Neuronal stem cell (in vitro differentiated cells): ENCODE data around the gene RFPL1. TPM values are rescaled to one million over a fixed set of nuclear protein-coding genes. Genes with fewer than 3 reads are reported as not detected.
"Not testable (repeated sequence)": the region's sequence is repeated elsewhere in the genome, so short reads cannot be mapped to it uniquely, and the experiment has no call there.

Source experiments
- DNase-seq: peaks from one replicate; pipeline ENCODE4 v3.0.0-alpha.2; 2013; ENCODE audit warnings: low spot score
- H2AFZ ChIP-seq: one replicate; pipeline ENCODE4 v1.6.1; 2013; ENCODE audit warnings: mild to moderate bottlenecking, low read length, inconsistent platforms
- H2AK5ac ChIP-seq: 2 replicates; pipeline ENCODE4 v1.6.1; 2013; ENCODE audit warnings: low read depth, mild to moderate bottlenecking, inconsistent platforms, low read length, moderate library complexity, mixed read lengths
- H2BK120ac ChIP-seq: 2 replicates; pipeline ENCODE4 v1.6.1; 2013; ENCODE audit warnings: low read depth, mild to moderate bottlenecking, inconsistent platforms, low read length, moderate library complexity, mixed read lengths
- H2BK12ac ChIP-seq: one replicate; pipeline ENCODE4 v1.6.1; 2013; ENCODE audit warnings: low read length, inconsistent platforms
- H2BK15ac ChIP-seq: 2 replicates; pipeline ENCODE4 v1.6.1; 2013; ENCODE audit warnings: mild to moderate bottlenecking, low read length, inconsistent platforms, mixed read lengths
- H2BK5ac ChIP-seq: one replicate; pipeline ENCODE4 v1.6.1; 2013; ENCODE audit warnings: inconsistent platforms, mild to moderate bottlenecking, low read length, moderate library complexity
- H3K14ac ChIP-seq: one replicate; pipeline ENCODE4 v1.6.1; 2013; ENCODE audit warnings: low read length, inconsistent platforms
- H3K18ac ChIP-seq: 2 replicates; pipeline ENCODE4 v1.6.1; 2013; ENCODE audit warnings: low read length, inconsistent platforms
- H3K23ac ChIP-seq: 2 replicates; pipeline ENCODE4 v1.6.1; 2013; ENCODE audit warnings: low read depth, mild to moderate bottlenecking, mixed read lengths, low read length, inconsistent platforms; ENCODE audit not compliant: poor library complexity
- H3K27ac ChIP-seq: replicated peaks from 3 replicates; pipeline ENCODE4 v1.5.1; 2013; ENCODE audit warnings: low read length, inconsistent platforms
- H3K27me3 ChIP-seq, 3 experiments: 2 replicates each; pipeline ENCODE4 v1.6.1; 2013; ENCODE audit warnings: low read length in 3 of 3, mild to moderate bottlenecking in 2 of 3, inconsistent platforms in 1 of 3, low read depth in 1 of 3, mixed read lengths in 1 of 3, moderate library complexity in 1 of 3; ENCODE audit not compliant: control insufficient read depth in 3 of 3, insufficient read depth in 3 of 3
- H3K36me3 ChIP-seq, 2 donors: replicated peaks in 1 of 2; 2 replicates each; pipeline ENCODE4 v1.6.1; 2013; ENCODE audit warnings: low read length in 2 of 2; ENCODE audit not compliant: control insufficient read depth in 2 of 2, insufficient read depth in 2 of 2
- H3K4ac ChIP-seq: 2 replicates; pipeline ENCODE4 v1.6.1; 2013; ENCODE audit warnings: inconsistent platforms, mild to moderate bottlenecking, low read length, moderate library complexity
- H3K4me1 ChIP-seq, 2 donors: 1 replicate in 1 of 2; 2 replicates in 1 of 2; pipeline ENCODE4 v1.6.1; 2013; ENCODE audit warnings: low read length in 2 of 2, low read depth in 1 of 2; ENCODE audit not compliant: control insufficient read depth in 2 of 2, insufficient read depth in 1 of 2
- H3K4me2 ChIP-seq: one replicate; pipeline ENCODE4 v1.6.1; 2013; ENCODE audit warnings: mild to moderate bottlenecking, low read length, inconsistent platforms; ENCODE audit not compliant: insufficient read depth, poor library complexity, severe bottlenecking
- H3K4me3 ChIP-seq, 2 donors: 2 replicates each; pipeline ENCODE4 v1.5.1; 2013; ENCODE audit warnings: low read length in 2 of 2, mild to moderate bottlenecking in 2 of 2, inconsistent platforms in 1 of 2, moderate library complexity in 1 of 2
- H3K79me1 ChIP-seq: one replicate; pipeline ENCODE4 v1.6.1; 2013; ENCODE audit warnings: low read depth, mild to moderate bottlenecking, inconsistent platforms, low read length, moderate library complexity
- H3K9ac ChIP-seq: one replicate; pipeline ENCODE4 v1.6.1; 2013; ENCODE audit warnings: mild to moderate bottlenecking, low read depth, low read length, inconsistent platforms; ENCODE audit not compliant: poor library complexity
- H3K9me3 ChIP-seq, 2 donors: replicated peaks in 1 of 2; 2 replicates each; pipeline versions ENCODE3 to v1.6.1; 2013; ENCODE audit warnings: low read length in 2 of 2, mild to moderate bottlenecking in 2 of 2, inconsistent platforms in 1 of 2, low read depth in 1 of 2, mixed read lengths in 1 of 2, moderate library complexity in 1 of 2; ENCODE audit not compliant: control insufficient read depth in 2 of 2, insufficient read depth in 1 of 2
- H4K8ac ChIP-seq: one replicate; pipeline ENCODE4 v1.6.1; 2013; ENCODE audit warnings: low read depth, mild to moderate bottlenecking, inconsistent platforms, low read length, moderate library complexity
- H4K91ac ChIP-seq: one replicate; pipeline ENCODE4 v1.6.1; 2013; ENCODE audit warnings: low read length, low read depth, mild to moderate bottlenecking, inconsistent platforms; ENCODE audit not compliant: poor library complexity
- WGBS, 2 donors: extraction: QIAGEN DNeasy Blood & Tissue Kit; methylation state at CpG; one replicate each; pipeline ENCODE4 v1.1.7; 2013; ENCODE audit warnings: missing lambda C conversion rate in 2 of 2, mixed read lengths in 1 of 2; ENCODE audit not compliant: insufficient read length in 2 of 2, insufficient replicate concordance in 1 of 2; ENCODE audit errors: extremely low coverage in 2 of 2; 5-methylcytosine and 5-hydroxymethylcytosine counted together
- polyA plus RNA-seq, 2 experiments: library from polyadenylated mRNA; stranded (reverse); fragments of 200-250 nt; gene quantifications; one replicate each; pipeline ENCODE4 v1.2.3, GENCODE V29; 2013

Gene RFPL1
- polyA plus RNA-seq (2013, experiment 1 of 2): not detected
- polyA plus RNA-seq (2013, experiment 2 of 2): not detected

GRCh38 chr22:29438283-29438682 is at the start of gene RFPL1:
Gene RFPL1 (plus strand): TSS chr22:29438583.
- H4K91ac ChIP-seq, H3K36me3 ChIP-seq, H2AFZ ChIP-seq, H3K18ac ChIP-seq, H2BK12ac ChIP-seq, DNase-seq, H4K8ac ChIP-seq, H3K79me1 ChIP-seq, H3K4me2 ChIP-seq, H2BK5ac ChIP-seq, H2AK5ac ChIP-seq, H3K9ac ChIP-seq, H3K27me3 ChIP-seq, H3K9me3 ChIP-seq, H3K14ac ChIP-seq, H2BK15ac ChIP-seq, H3K27ac ChIP-seq, H3K4ac ChIP-seq, H2BK120ac ChIP-seq, H3K4me1 ChIP-seq, H3K23ac ChIP-seq, H3K4me3 ChIP-seq: not testable (repeated sequence)
- no CpG with 5 or more reads among the region's 10 CpGs for WGBS, 2 donors

GRCh38 chr22:29388759-29389090 is 49.7 kb upstream of the RFPL1 start:
- no peak overlapping the region for H2BK12ac ChIP-seq
- H3K9ac ChIP-seq: no peak overlapping the region
- H2AK5ac ChIP-seq: no peak overlapping the region
- no peak overlapping the region for H3K23ac ChIP-seq
- H3K4me2 ChIP-seq: peak overlapping the region; percentile 62
- no peak overlapping the region for H2BK5ac ChIP-seq
- H3K4ac ChIP-seq: no peak overlapping the region
- peaks cover 3% of the 10 kb centered on the region for H3K79me1 ChIP-seq
- H3K4me3 ChIP-seq: peak overlapping the region; percentile 49 to 82
- H2BK120ac ChIP-seq: no peak overlapping the region
- H4K91ac ChIP-seq: no peak overlapping the region
- no peak overlapping the region for H3K14ac ChIP-seq
- no peaks in the 10 kb centered on the region for H3K9me3 ChIP-seq
- peaks cover 1 to 24% of the 10 kb centered on the region in 2 donors for H3K36me3 ChIP-seq
- no CpG with 5 or more reads among the region's 9 CpGs for WGBS, 2 donors
- H2BK15ac ChIP-seq: no peak overlapping the region
- H3K18ac ChIP-seq: no peak overlapping the region
- peaks cover 4 to 5% of the 10 kb centered on the region in 2 donors for H3K4me1 ChIP-seq
- peak overlapping the region; percentile 94 for H2AFZ ChIP-seq
- H3K27ac ChIP-seq: no peak overlapping the region
- no peaks in the 10 kb centered on the region for H3K27me3 ChIP-seq
- no peak overlapping the region for H4K8ac ChIP-seq
- no peak for DNase-seq

- H3K23ac ChIP-seq: no peak overlapping the region
- no peak for DNase-seq
- H2AFZ ChIP-seq: no peak overlapping the region
- no peak overlapping the region for H3K4ac ChIP-seq
- no peak overlapping the region for H4K91ac ChIP-seq
- H4K8ac ChIP-seq: no peak overlapping the region
- H3K9ac ChIP-seq: no peak overlapping the region
- H3K18ac ChIP-seq: no peak overlapping the region
- H3K9me3 ChIP-seq: no peaks in the 10 kb centered on the region
- no peak overlapping the region for H3K4me3 ChIP-seq
- no peak overlapping the region for H2BK120ac ChIP-seq
- no peak overlapping the region for H3K4me2 ChIP-seq
- H2AK5ac ChIP-seq: no peak overlapping the region
- H2BK12ac ChIP-seq: no peak overlapping the region
- no peaks in the 10 kb centered on the region for H3K79me1 ChIP-seq
- no peak overlapping the region for H3K27ac ChIP-seq
- no peak overlapping the region for H2BK15ac ChIP-seq
- no peak overlapping the region for H2BK5ac ChIP-seq
- H3K36me3 ChIP-seq: peaks cover 0 to 13% of the 10 kb centered on the region in 2 donors
- H3K27me3 ChIP-seq: no peaks in the 10 kb centered on the region
- no peak overlapping the region for H3K14ac ChIP-seq
- H3K4me1 ChIP-seq: peaks cover 4 to 5% of the 10 kb centered on the region in 2 donors
- no CpG with 5 or more reads among the region's 6 CpGs for WGBS, 2 donors
These were observed 48.1 kb upstream of the RFPL1 start for GRCh38 chr22:29390270-29390669.

- Histone ChIP-seq H2AK5ac (no peak overlapping the region), H3K23ac (no peak overlapping the region), H3K9ac (no peak overlapping the region), H2BK120ac (no peak overlapping the region), H3K4me3 (no peak overlapping the region), H3K4me1 (peaks cover 4 to 5% of the 10 kb centered on the region in 2 donors), H2BK5ac (no peak overlapping the region), H2AFZ (peak overlapping the region; percentile 73), H2BK12ac (no peak overlapping the region), H3K9me3 (no peaks in the 10 kb centered on the region), H2BK15ac (peak overlapping the region; percentile 77), H3K18ac (peak overlapping the region; percentile 35), H3K4ac (no peak overlapping the region), H3K27ac (no peak overlapping the region), H3K36me3 (peaks cover 0 to 4% of the 10 kb centered on the region in 2 donors), H3K4me2 (no peak overlapping the region), H3K14ac (peak overlapping the region; percentile 63), H3K27me3 (no peaks in the 10 kb centered on the region), H4K91ac (no peak overlapping the region), H4K8ac (no peak overlapping the region), H3K79me1 (no peaks in the 10 kb centered on the region)
- no CpG with 5 or more reads among the region's 8 CpGs for WGBS, 2 donors
- no peak for DNase-seq
These were observed 46.8 kb upstream of the RFPL1 start for GRCh38 chr22:29391546-29391945.
